HG03342 (cell line): ENCODE measurements around the gene TEX52.

Experiments
- ATAC-seq: cut with Tn5 transposase; IDR thresholded peaks from one replicate; pipeline ENCODE4 v1.9.1; 2021; ENCODE audit warnings: mild to moderate bottlenecking, moderate library complexity; ENCODE audit not compliant: unreplicated experiment

Gene TEX52

GRCh38 chr12:2857021-2857431, at the start of gene TEX52:
TSS of gene TEX52 (minus strand) at chr12:2857039. CDS start at chr12:2857026, 13 bp downstream.
- ATAC-seq: no peak

GRCh38 chr12:2904260-2904659, 47.4 kb upstream of the TEX52 start:
- no peak for ATAC-seq

GRCh38 chr12:2902272-2902880, 45.5 kb upstream of the TEX52 start:
- ATAC-seq: no peak

- ATAC-seq: no peak
Measured at GRCh38 chr12:2900642-2901041, 43.8 kb upstream of the TEX52 start.

- no peak for ATAC-seq
Measured at GRCh38 chr12:2897418-2897817, 40.6 kb upstream of the TEX52 start.

GRCh38 chr12:2895511-2895910, 38.7 kb upstream of the TEX52 start:
- ATAC-seq: no peak

- ATAC-seq: no peak
Measured at GRCh38 chr12:2895051-2895451, 38.2 kb upstream of the TEX52 start.

GRCh38 chr12:2893007-2893406, 36.2 kb upstream of the TEX52 start:
- no peak for ATAC-seq

GRCh38 chr12:2892246-2892645, 35.4 kb upstream of the TEX52 start:
- ATAC-seq: no peak

GRCh38 chr12:2891240-2892053, 34.6 kb upstream of the TEX52 start:
- peak; percentile 13 for ATAC-seq

- peak; percentile 93 for ATAC-seq
Measured at GRCh38 chr12:2890388-2891239, 33.8 kb upstream of the TEX52 start, which contains the start of gene TULP3. TSS of gene TULP3 (plus strand) at chr12:2890891. CDS start at chr12:2890948, 57 bp downstream.

GRCh38 chr12:2890001-2890387, 33.2 kb upstream of the TEX52 start:
- no peak for ATAC-seq

GRCh38 chr12:2886768-2887450, 30.1 kb upstream of the TEX52 start:
- ATAC-seq: no peak

GRCh38 chr12:2884810-2885209, 28.0 kb upstream of the TEX52 start:
- no peak for ATAC-seq

- ATAC-seq: no peak
Measured at GRCh38 chr12:2879853-2880252, 23.0 kb upstream of the TEX52 start.

GRCh38 chr12:2877953-2878732, 21.3 kb upstream of the TEX52 start:
- ATAC-seq: no peak

- ATAC-seq: peak; percentile 77
Measured at GRCh38 chr12:2877047-2877952, 20.5 kb upstream of the TEX52 start, which contains the start of the genes FOXM1 and RHNO1. TSS of gene FOXM1 (minus strand) at chr12:2877174. CDS start at chr12:2874478, 2,696 bp downstream. TSS of gene RHNO1 (plus strand) at chr12:2877223. CDS start at chr12:2885367, 8,144 bp downstream.

GRCh38 chr12:2876431-2877046, 19.7 kb upstream of the TEX52 start:
- peak; percentile 34 for ATAC-seq
